Measurements from ENCODE around the gene MAFB. TPM values are rescaled to one million over a fixed set of nuclear protein-coding genes. Genes with fewer than 3 reads are reported as not detected.

Gene MAFB
- polyA plus RNA-seq, 1 donor (not counting 4 experiments of a cell fraction or from before 2014, with no cell fraction given): 1.7 TPM

DNA sequence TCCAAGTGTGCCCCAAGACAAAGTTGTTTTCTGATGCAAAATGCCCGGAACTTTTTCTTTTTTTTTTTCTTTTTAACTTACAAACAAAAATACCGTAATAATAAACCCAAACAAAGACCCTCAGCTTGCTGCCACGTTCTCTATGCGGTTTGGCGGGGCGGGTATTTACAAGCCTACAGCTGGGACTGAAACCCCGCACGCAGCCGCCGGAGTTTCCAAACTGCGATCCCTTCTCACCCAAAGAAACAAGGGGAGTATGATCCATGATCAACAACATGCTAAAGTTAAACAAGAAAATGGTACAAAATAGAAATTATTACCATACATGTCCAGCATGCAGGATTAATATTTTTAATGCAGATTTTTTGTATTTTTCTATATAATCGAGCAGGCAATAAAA is 2.1 kb downstream of the MAFB start:
- DNase-seq (ENCODE audit: low read depth, low spot score): no peak
- Histone ChIP-seq H3K9me1 (ENCODE audit: control insufficient read depth, extremely low read depth, insufficient read depth, low read length) (peaks cover 2% of the 10 kb centered on the region), H4K20me1 (ENCODE audit: control insufficient read depth, extremely low read depth, insufficient read depth, low read length) (no peaks in the 10 kb centered on the region), H3K4me3 (ENCODE audit: control insufficient read depth in 2 of 3, extremely low read depth in 1 of 3, insufficient read depth in 2 of 3, low read depth in 1 of 3, low read length in 3 of 3) (peak overlapping the region in 2 of 3 experiments; percentile 67 to 69), H3K4me1 (ENCODE audit: control insufficient read depth, extremely low read depth, insufficient read depth, low read length) (peaks cover 8% of the 10 kb centered on the region), H3K4me2 (ENCODE audit: control insufficient read depth, extremely low read depth, insufficient read depth, low read depth, low read length) (peak overlapping the region; percentile 94), H3K9ac (ENCODE audit: control insufficient read depth, extremely low read depth, insufficient read depth, low read length) (peak overlapping the region; percentile 33), H2AFZ (ENCODE audit: control insufficient read depth, low read length) (no peak overlapping the region), H3K9me3 (ENCODE audit: control insufficient read depth, low read depth, low read length) (no peaks in the 10 kb centered on the region), H3K79me2 (ENCODE audit: control insufficient read depth, insufficient read depth, low read length) (no peaks in the 10 kb centered on the region), H3K27me3 (ENCODE audit: control insufficient read depth, extremely low read depth, insufficient read depth, low read length) (peaks cover 25% of the 10 kb centered on the region), H3K27ac (ENCODE audit: control insufficient read depth, insufficient read depth, low read length) (no peak overlapping the region), H3K36me3 (ENCODE audit: control insufficient read depth in 2 of 2, extremely low read depth in 1 of 2, insufficient read depth in 2 of 2, low read length in 2 of 2) (no peaks in the 10 kb centered on the region)
- TF ChIP-seq EZH2 (IDR thresholded peaks at IDR 0.05; ENCODE audit: low read length): no peak
- TF ChIP-seq, protein P1, sequence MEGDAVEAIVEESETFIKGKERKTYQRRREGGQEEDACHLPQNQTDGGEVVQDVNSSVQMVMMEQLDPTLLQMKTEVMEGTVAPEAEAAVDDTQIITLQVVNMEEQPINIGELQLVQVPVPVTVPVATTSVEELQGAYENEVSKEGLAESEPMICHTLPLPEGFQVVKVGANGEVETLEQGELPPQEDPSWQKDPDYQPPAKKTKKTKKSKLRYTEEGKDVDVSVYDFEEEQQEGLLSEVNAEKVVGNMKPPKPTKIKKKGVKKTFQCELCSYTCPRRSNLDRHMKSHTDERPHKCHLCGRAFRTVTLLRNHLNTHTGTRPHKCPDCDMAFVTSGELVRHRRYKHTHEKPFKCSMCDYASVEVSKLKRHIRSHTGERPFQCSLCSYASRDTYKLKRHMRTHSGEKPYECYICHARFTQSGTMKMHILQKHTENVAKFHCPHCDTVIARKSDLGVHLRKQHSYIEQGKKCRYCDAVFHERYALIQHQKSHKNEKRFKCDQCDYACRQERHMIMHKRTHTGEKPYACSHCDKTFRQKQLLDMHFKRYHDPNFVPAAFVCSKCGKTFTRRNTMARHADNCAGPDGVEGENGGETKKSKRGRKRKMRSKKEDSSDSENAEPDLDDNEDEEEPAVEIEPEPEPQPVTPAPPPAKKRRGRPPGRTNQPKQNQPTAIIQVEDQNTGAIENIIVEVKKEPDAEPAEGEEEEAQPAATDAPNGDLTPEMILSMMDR (optimal IDR thresholded peaks at IDR 0.05 in 1 of 3, IDR thresholded peaks at IDR 0.05 in 1 of 3, conservative IDR thresholded peaks at IDR 0.05 in 1 of 3; ENCODE audit: extremely low read depth in 1 of 3, insufficient read depth in 2 of 3, low read length in 3 of 3): no peak
- FAIRE-seq: no peak
- dilution Hi-C loops (cut with MboI; ENCODE audit: extremely low pct_ligation_motif_present, low sequenced_read_pairs): no loop called here

DNA sequence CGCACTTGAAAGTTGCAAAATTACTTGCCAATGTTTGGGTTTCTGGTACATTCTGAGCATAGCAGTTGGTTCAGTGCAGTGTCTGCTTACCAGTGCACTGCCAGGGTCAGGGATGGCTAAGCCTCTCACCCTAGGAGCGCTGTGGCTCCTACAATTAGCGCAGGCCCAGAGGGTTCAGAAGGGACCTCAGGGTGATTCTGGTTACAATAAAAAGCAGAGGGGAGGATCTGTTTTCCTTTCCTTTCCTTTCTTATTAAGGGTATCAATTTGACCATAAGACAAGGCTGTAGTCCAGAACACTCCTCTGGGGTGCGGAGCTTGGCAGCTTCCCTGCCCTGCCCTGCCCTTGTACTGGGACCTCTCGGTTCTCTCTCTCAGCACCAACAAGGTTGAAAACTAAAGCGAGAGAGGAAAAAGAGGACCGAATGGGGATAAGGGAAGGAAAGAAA is 2.6 kb downstream of the MAFB start:
- Histone ChIP-seq H2AFZ (ENCODE audit: control insufficient read depth, low read length) (no peak overlapping the region), H3K9ac (ENCODE audit: control insufficient read depth, extremely low read depth, insufficient read depth, low read length) (no peak overlapping the region), H3K4me3 (ENCODE audit: control insufficient read depth in 2 of 3, extremely low read depth in 1 of 3, insufficient read depth in 2 of 3, low read depth in 1 of 3, low read length in 3 of 3) (peak overlapping the region in 1 of 3 experiments; percentile 69), H3K36me3 (ENCODE audit: control insufficient read depth in 2 of 2, extremely low read depth in 1 of 2, insufficient read depth in 2 of 2, low read length in 2 of 2) (no peaks in the 10 kb centered on the region), H3K79me2 (ENCODE audit: control insufficient read depth, insufficient read depth, low read length) (no peaks in the 10 kb centered on the region), H3K27ac (ENCODE audit: control insufficient read depth, insufficient read depth, low read length) (no peak overlapping the region), H3K9me3 (ENCODE audit: control insufficient read depth, low read depth, low read length) (no peaks in the 10 kb centered on the region), H3K4me1 (ENCODE audit: control insufficient read depth, extremely low read depth, insufficient read depth, low read length) (peaks cover 8% of the 10 kb centered on the region), H3K4me2 (ENCODE audit: control insufficient read depth, extremely low read depth, insufficient read depth, low read depth, low read length) (peak overlapping the region; percentile 94), H4K20me1 (ENCODE audit: control insufficient read depth, extremely low read depth, insufficient read depth, low read length) (no peaks in the 10 kb centered on the region), H3K9me1 (ENCODE audit: control insufficient read depth, extremely low read depth, insufficient read depth, low read length) (peaks cover 2% of the 10 kb centered on the region), H3K27me3 (ENCODE audit: control insufficient read depth, extremely low read depth, insufficient read depth, low read length) (peaks cover 24% of the 10 kb centered on the region)
- no peak for TF ChIP-seq EZH2 (IDR thresholded peaks at IDR 0.05; ENCODE audit: low read length)
- TF ChIP-seq, protein P1 (optimal IDR thresholded peaks at IDR 0.05 in 1 of 3, IDR thresholded peaks at IDR 0.05 in 1 of 3, conservative IDR thresholded peaks at IDR 0.05 in 1 of 3; ENCODE audit: extremely low read depth in 1 of 3, insufficient read depth in 2 of 3, low read length in 3 of 3): no peak
- DNase-seq (ENCODE audit: low read depth, low spot score) (no peak), FAIRE-seq (no peak)
- dilution Hi-C loops (cut with MboI; ENCODE audit: extremely low pct_ligation_motif_present, low sequenced_read_pairs): no loop called here
